ENCODE results near the gene MXRA5.
"Not testable (repeated sequence)": the region's sequence is repeated elsewhere in the genome, so short reads cannot be mapped to it uniquely, and the experiment has no call there.

Gene MXRA5

GRCh38 chrX:3343569-3343968, 2.9 kb downstream of the MXRA5 start:
- DNase-seq (ENCODE audit: low read depth in 2 of 2), result not testable (repeated sequence)

GRCh38 chrX:3340016-3340415, 6.4 kb downstream of the MXRA5 start:
- DNase-seq (ENCODE audit: low read depth in 2 of 2), result no peak

- no peak for DNase-seq (ENCODE audit: low read depth in 2 of 2)
Measured at GRCh38 chrX:3326681-3327080, 19.8 kb downstream of the MXRA5 start.

GRCh38 chrX:3320471-3321046, 25.9 kb downstream of the MXRA5 start:
- DNase-seq (ENCODE audit: low read depth in 2 of 2), result no peak

- no peak for DNase-seq (ENCODE audit: low read depth in 2 of 2)
Measured at GRCh38 chrX:3317191-3317718, 29.2 kb downstream of the MXRA5 start.

GRCh38 chrX:3312109-3312508, 34.3 kb downstream of the MXRA5 start:
- no peak for DNase-seq (ENCODE audit: low read depth in 2 of 2)

- no peak for DNase-seq (ENCODE audit: low read depth in 2 of 2)
Measured at GRCh38 chrX:3307881-3308280, 38.6 kb downstream of the MXRA5 start.

- no peak for DNase-seq (ENCODE audit: low read depth in 2 of 2)
Measured at GRCh38 chrX:3299636-3300035, 46.8 kb downstream of the MXRA5 start.

- DNase-seq (ENCODE audit: low read depth in 2 of 2), result no peak
Measured at GRCh38 chrX:3295731-3296130, 50.7 kb downstream of the MXRA5 start.

- no peak for DNase-seq (ENCODE audit: low read depth in 2 of 2)
Measured at GRCh38 chrX:3293251-3293650, 53.2 kb downstream of the MXRA5 start.

- DNase-seq (ENCODE audit: low read depth in 2 of 2), result no peak
Measured at GRCh38 chrX:3290561-3290960, 55.9 kb downstream of the MXRA5 start.

- DNase-seq (ENCODE audit: low read depth in 2 of 2), result no peak
Measured at GRCh38 chrX:3286196-3286945, 60.1 kb downstream of the MXRA5 start.

- no peak for DNase-seq (ENCODE audit: low read depth in 2 of 2)
Measured at GRCh38 chrX:3280706-3281105, 65.7 kb downstream of the MXRA5 start.

GRCh38 chrX:3273668-3274067, 72.8 kb downstream of the MXRA5 start:
- not testable (repeated sequence) for DNase-seq (ENCODE audit: low read depth in 2 of 2)

GRCh38 chrX:3271834-3272186, 74.6 kb downstream of the MXRA5 start:
- DNase-seq (ENCODE audit: low read depth in 2 of 2), result no peak

GRCh38 chrX:3271183-3271833, 75.1 kb downstream of the MXRA5 start:
- no peak for DNase-seq (ENCODE audit: low read depth in 2 of 2)

GRCh38 chrX:3268829-3269228, 77.6 kb downstream of the MXRA5 start:
- no peak for DNase-seq (ENCODE audit: low read depth in 2 of 2)

GRCh38 chrX:3263681-3264126, 82.7 kb downstream of the MXRA5 start:
- no peak for DNase-seq (ENCODE audit: low read depth in 2 of 2)

GRCh38 chrX:3262901-3263300, 83.6 kb downstream of the MXRA5 start:
- DNase-seq (ENCODE audit: low read depth in 2 of 2), result no peak
